ENCODE results near the gene TMEM101.

TMEM101 gene

DNA sequence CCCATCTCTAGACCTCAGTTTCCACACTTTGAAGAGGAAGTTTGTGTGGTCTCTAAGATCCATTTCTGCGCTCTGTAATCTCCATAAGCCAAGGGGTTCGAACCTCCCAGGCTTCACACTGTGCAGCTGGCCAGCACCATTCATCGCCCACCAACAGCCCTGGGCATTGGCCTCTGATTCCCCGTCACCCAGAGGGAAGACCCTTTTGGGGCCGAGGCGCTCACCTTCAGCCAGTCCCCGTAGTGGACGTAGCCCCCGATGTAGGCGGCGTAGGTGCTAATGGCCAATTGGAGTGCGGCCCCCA lies 678 bp downstream of the TMEM101 start:
- TF ChIP-seq POLR2AphosphoS5 (IDR thresholded peaks at IDR 0.05; ENCODE audit: low read depth, low read length) (no peak), POLR2A (IDR thresholded peaks at IDR 0.05; ENCODE audit: low read depth, low read length) (no peak), TAF1 (IDR thresholded peaks at IDR 0.05; ENCODE audit: borderline replicate concordance, low read depth, low read length) (no peak)
- FAIRE-seq, result peak; percentile 33
- DNase-seq (ENCODE audit: insufficient read length), result no peak

GRCh38 chr17:44012874-44013273 lies 1.9 kb downstream of the TMEM101 start:
- FAIRE-seq (no peak), DNase-seq (ENCODE audit: insufficient read length) (no peak)
- TF ChIP-seq POLR2AphosphoS5 (IDR thresholded peaks at IDR 0.05; ENCODE audit: low read depth, low read length), result no peak
- TF ChIP-seq POLR2A (IDR thresholded peaks at IDR 0.05; ENCODE audit: low read depth, low read length), result no peak
- no peak for TF ChIP-seq TAF1 (IDR thresholded peaks at IDR 0.05; ENCODE audit: borderline replicate concordance, low read depth, low read length)

- TF ChIP-seq TAF1 (IDR thresholded peaks at IDR 0.05; ENCODE audit: borderline replicate concordance, low read depth, low read length) (no peak), POLR2AphosphoS5 (IDR thresholded peaks at IDR 0.05; ENCODE audit: low read depth, low read length) (no peak), POLR2A (IDR thresholded peaks at IDR 0.05; ENCODE audit: low read depth, low read length) (no peak)
- no peak for DNase-seq (ENCODE audit: insufficient read length)
- FAIRE-seq, result no peak
Measured at GRCh38 chr17:44012391-44012790, 2.4 kb downstream of the TMEM101 start.

GRCh38 chr17:44011876-44012275 lies 2.9 kb downstream of the TMEM101 start:
- DNase-seq (ENCODE audit: insufficient read length) (no peak), FAIRE-seq (no peak)
- no peak for TF ChIP-seq POLR2A (IDR thresholded peaks at IDR 0.05; ENCODE audit: low read depth, low read length)
- no peak for TF ChIP-seq POLR2AphosphoS5 (IDR thresholded peaks at IDR 0.05; ENCODE audit: low read depth, low read length)
- no peak for TF ChIP-seq TAF1 (IDR thresholded peaks at IDR 0.05; ENCODE audit: borderline replicate concordance, low read depth, low read length)

DNA sequence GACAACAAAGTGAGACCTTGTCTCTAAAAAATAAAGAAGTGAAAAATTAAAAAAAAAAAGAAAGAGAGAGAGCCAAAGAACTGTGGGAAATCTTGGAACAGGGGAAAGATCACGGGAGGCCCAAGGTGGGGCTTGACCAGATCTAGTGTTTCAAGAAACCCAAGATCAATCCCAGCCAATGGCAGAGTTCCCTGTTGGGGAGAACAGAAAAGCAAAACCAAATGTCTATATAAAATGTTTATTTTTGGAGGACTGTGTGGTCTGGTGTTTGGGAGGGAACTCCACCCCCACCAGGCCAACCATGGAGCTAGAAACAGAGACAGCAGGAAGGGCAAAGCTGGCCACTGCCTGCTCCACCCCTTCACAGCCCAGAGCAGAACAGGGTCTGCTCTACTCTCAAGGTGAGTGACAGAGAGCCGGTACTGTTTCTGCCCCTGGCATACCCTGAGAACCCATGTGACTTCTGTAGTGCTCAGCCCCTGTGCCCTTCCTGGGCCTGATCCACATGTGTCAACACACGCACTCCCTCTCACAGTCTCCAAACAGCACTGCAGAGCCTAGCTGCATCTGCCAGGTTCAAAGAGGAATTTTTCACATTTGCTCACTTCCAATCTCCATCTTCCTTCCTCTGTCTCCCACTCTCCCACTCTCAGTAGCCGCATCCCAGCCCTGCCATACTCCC lies 3.7 kb downstream of the TMEM101 start:
- TF ChIP-seq POLR2AphosphoS5 (IDR thresholded peaks at IDR 0.05; ENCODE audit: low read depth, low read length) (no peak), POLR2A (IDR thresholded peaks at IDR 0.05; ENCODE audit: low read depth, low read length) (no peak), TAF1 (IDR thresholded peaks at IDR 0.05; ENCODE audit: borderline replicate concordance, low read depth, low read length) (no peak)
- FAIRE-seq, result no peak
- DNase-seq (ENCODE audit: insufficient read length), result no peak

- TF ChIP-seq POLR2A (IDR thresholded peaks at IDR 0.05; ENCODE audit: low read depth, low read length) (no peak), TAF1 (IDR thresholded peaks at IDR 0.05; ENCODE audit: borderline replicate concordance, low read depth, low read length) (no peak), POLR2AphosphoS5 (IDR thresholded peaks at IDR 0.05; ENCODE audit: low read depth, low read length) (no peak)
Measured at GRCh38 chr17:44008205-44008909, 6.4 kb downstream of the TMEM101 start.

GRCh38 chr17:44007346-44008204 lies 7.2 kb downstream of the TMEM101 start:
- TF ChIP-seq POLR2A (IDR thresholded peaks at IDR 0.05; ENCODE audit: low read depth, low read length), result no peak
- TF ChIP-seq TAF1 (IDR thresholded peaks at IDR 0.05; ENCODE audit: borderline replicate concordance, low read depth, low read length), result no peak
- no peak for TF ChIP-seq POLR2AphosphoS5 (IDR thresholded peaks at IDR 0.05; ENCODE audit: low read depth, low read length)
- FAIRE-seq (peak; percentile 61), DNase-seq (ENCODE audit: insufficient read length) (no peak)

More at GRCh38 chr17:44008205-44008909, 6.4 kb downstream of the TMEM101 start:
- peak; percentile 51 for FAIRE-seq
- no peak for DNase-seq (ENCODE audit: insufficient read length)

GRCh38 chr17:44006598-44007345 lies 8.0 kb downstream of the TMEM101 start:
- FAIRE-seq, result peak; percentile 97

GRCh38 chr17:44006272-44006597 lies 8.5 kb downstream of the TMEM101 start:
- DNase-seq (ENCODE audit: insufficient read length) (peak; percentile 40), FAIRE-seq (no peak)
- TF ChIP-seq TAF1 (IDR thresholded peaks at IDR 0.05; ENCODE audit: borderline replicate concordance, low read depth, low read length) (no peak), POLR2A (IDR thresholded peaks at IDR 0.05; ENCODE audit: low read depth, low read length) (no peak), POLR2AphosphoS5 (IDR thresholded peaks at IDR 0.05; ENCODE audit: low read depth, low read length) (no peak)

More at GRCh38 chr17:44006598-44007345, 8.0 kb downstream of the TMEM101 start:
- peak; percentile 96 for DNase-seq (ENCODE audit: insufficient read length)
- no peak for TF ChIP-seq POLR2AphosphoS5 (IDR thresholded peaks at IDR 0.05; ENCODE audit: low read depth, low read length)
- TF ChIP-seq POLR2A (IDR thresholded peaks at IDR 0.05; ENCODE audit: low read depth, low read length), result no peak
- TF ChIP-seq TAF1 (IDR thresholded peaks at IDR 0.05; ENCODE audit: borderline replicate concordance, low read depth, low read length), result no peak

DNA sequence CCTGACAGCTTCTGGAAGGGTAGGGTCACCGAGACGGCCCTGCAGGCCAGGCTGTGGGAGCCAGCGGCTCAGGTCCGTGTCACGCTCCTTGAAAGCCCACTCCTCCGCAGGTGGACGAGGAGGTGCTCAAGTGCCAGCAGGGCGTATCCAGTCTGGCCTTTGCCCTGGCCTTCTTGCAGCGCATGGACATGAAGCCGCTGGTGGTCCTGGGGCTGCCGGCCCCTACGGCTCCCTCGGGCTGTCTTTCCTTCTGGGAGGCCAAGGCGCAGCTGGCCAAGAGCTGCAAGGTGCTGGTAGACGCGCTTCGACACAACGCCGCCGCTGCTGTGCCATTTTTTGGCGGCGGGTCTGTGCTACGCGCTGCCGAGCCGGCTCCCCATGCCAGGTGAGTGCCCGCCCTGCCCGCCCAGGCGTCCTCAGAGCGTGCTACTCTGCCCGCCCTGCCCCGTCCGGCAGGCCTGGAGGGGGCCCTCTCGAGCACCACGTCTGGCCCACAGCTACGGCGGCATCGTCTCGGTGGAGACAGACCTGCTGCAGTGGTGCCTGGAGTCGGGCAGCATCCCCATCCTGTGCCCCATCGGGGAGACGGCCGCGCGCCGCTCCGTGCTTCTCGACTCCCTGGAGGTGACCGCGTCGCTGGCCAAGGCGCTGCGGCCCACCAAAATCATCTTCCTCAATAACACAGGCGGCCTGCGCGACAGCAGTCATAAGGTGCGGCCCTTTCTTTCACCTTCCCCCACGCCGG lies 9.1 kb downstream of the TMEM101 start:
- FAIRE-seq (no peak), DNase-seq (ENCODE audit: insufficient read length) (no peak)
- TF ChIP-seq POLR2A (IDR thresholded peaks at IDR 0.05; ENCODE audit: low read depth, low read length) (no peak), TAF1 (IDR thresholded peaks at IDR 0.05; ENCODE audit: borderline replicate concordance, low read depth, low read length) (no peak), POLR2AphosphoS5 (IDR thresholded peaks at IDR 0.05; ENCODE audit: low read depth, low read length) (no peak)

Measured in GM12892 (cell line).